HG03521 (cell line): ENCODE measurements around the gene HOXA11.

Experiments used
- ATAC-seq: cut with Tn5 transposase; IDR thresholded peaks from one replicate; pipeline ENCODE4 v1.9.1; 2021; ENCODE audit warnings: mild to moderate bottlenecking, moderate library complexity; ENCODE audit not compliant: unreplicated experiment

Gene HOXA11

GRCh38 chr7:27138472-27138871, 46.6 kb downstream of the HOXA11 start:
- no peak for ATAC-seq

- ATAC-seq = no peak
Measured at GRCh38 chr7:27137640-27138315, 47.3 kb downstream of the HOXA11 start.

GRCh38 chr7:27134392-27134791, 50.6 kb downstream of the HOXA11 start:
- no peak for ATAC-seq

- ATAC-seq = no peak
Measured at GRCh38 chr7:27133409-27134231, 51.4 kb downstream of the HOXA11 start.

GRCh38 chr7:27132978-27133377, 52.1 kb downstream of the HOXA11 start:
- no peak for ATAC-seq

GRCh38 chr7:27132214-27132613, 52.8 kb downstream of the HOXA11 start:
- no peak for ATAC-seq

- ATAC-seq = no peak
Measured at GRCh38 chr7:27131390-27131819, 53.6 kb downstream of the HOXA11 start.
